NOMO-1 treated with dmso at 0.1 percent for 144 hours (cell line): Measurements from ENCODE around the gene ZBTB17.
"Not testable (repeated sequence)": the region's sequence is repeated elsewhere in the genome, so short reads cannot be mapped to it uniquely, and the experiment has no call there.

Experiments used
- DNase-seq: peaks from one replicate; lab custom pipeline; 2025; ENCODE audit not compliant: unreplicated experiment; lab: John Stamatoyannopoulos, UW

Gene ZBTB17

DNA sequence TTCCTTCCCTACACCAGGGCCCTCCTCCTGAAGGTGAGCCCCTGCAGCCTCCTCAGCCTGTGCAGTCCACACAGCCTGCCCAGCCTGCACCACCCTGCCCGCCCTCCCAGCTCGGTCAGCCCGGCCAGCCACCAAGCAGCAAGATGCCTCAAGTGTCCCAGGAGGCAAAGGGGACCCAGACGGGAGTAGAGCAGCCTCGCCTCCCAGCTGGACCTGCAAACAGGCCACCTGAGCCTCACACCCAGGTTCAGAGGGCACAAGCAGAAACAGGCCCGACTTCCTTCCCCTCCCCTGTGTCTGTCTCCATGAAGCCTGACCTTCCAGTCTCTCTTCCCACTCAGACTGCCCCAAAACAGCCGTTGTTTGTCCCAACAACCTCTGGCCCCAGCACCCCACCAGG, 38.8 kb downstream of the ZBTB17 start:
- no peak for DNase-seq

DNA sequence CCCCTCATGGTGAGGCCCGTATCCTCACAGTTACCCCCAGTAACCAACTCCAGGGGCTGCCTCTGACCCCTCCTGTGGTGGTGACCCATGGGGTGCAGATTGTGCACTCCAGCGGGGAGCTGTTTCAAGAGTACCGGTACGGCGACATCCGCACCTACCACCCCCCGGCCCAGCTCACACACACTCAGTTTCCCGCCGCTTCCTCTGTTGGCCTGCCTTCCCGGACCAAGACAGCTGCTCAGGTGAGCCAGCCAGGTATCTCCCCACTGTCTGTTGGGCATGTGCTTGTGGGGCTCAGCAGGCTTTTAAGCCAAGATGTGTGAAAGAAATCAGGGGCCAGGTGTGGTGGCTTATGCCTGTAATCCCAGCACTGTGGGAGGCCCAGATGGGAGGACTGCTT, 39.9 kb downstream of the ZBTB17 start:
- DNase-seq: no peak

- no peak for DNase-seq
Measured at GRCh38 chr1:15935056-15935950, 40.6 kb downstream of the ZBTB17 start.

DNA sequence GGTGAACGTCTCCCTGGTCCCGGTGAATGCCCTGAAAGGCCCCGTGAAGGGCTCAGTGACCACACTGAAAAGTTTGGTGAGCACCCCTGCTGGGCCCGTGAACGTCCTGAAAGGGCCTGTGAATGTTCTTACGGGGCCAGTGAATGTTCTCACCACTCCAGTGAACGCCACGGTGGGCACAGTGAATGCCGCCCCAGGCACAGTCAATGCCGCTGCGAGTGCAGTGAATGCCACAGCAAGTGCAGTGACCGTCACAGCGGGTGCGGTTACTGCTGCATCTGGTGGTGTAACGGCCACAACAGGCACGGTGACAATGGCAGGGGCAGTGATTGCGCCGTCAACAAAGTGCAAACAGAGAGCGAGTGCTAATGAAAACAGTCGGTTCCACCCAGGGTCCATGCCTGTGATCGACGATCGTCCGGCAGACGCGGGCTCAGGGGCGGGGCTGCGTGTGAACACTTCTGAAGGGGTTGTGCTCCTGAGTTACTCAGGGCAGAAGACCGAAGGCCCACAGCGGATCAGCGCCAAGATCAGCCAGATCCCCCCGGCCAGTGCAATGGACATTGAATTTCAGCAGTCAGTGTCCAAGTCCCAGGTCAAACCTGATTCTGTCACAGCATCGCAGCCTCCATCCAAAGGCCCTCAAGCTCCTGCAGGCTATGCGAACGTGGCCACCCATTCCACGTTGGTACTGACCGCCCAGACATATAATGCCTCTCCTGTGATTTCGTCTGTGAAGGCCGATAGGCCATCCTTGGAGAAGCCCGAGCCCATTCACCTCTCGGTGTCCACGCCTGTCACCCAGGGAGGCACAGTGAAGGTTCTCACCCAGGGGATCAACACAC, 41.5 kb downstream of the ZBTB17 start:
- no peak for DNase-seq

GRCh38 chr1:15933684-15934083, 42.2 kb downstream of the ZBTB17 start:
- no peak for DNase-seq

- no peak for DNase-seq
Measured at GRCh38 chr1:15932612-15933011, 43.3 kb downstream of the ZBTB17 start.

- no peak for DNase-seq
Measured at GRCh38 chr1:15931884-15932283, 44.0 kb downstream of the ZBTB17 start.

GRCh38 chr1:15931401-15931800, 44.5 kb downstream of the ZBTB17 start:
- no peak for DNase-seq

DNA sequence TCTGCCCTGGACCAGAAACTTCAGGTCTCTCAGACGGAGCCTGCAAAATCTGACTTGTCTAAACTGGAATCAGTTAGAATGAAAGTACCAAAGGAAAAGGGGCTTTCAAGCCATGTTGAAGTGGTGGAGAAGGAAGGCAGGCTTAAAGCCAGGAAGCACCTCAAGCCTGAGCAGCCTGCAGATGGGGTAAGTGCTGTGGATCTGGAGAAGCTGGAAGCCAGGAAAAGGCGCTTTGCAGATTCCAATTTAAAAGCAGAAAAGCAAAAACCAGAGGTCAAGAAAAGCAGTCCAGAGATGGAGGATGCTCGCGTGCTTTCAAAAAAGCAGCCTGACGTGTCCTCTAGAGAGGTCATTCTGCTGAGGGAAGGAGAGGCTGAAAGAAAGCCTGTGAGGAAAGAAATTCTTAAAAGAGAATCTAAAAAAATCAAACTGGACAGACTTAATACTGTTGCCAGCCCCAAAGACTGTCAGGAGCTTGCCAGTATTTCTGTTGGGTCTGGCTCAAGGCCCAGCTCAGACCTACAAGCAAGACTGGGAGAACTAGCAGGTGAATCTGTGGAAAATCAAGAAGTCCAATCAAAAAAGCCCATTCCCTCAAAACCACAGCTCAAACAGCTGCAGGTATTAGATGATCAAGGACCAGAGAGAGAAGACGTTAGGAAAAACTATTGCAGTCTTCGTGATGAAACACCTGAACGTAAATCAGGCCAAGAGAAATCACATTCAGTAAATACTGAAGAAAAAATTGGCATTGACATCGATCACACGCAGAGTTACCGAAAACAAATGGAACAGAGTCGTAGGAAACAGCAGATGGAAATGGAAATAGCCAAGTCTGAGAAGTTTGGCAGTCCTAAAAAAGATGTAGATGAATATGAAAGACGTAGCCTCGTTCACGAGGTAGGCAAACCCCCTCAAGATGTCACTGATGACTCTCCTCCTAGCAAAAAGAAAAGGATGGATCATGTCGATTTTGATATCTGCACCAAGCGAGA, 46.6 kb downstream of the ZBTB17 start:
- no peak for DNase-seq

- not testable (repeated sequence) for DNase-seq
Measured at GRCh38 chr1:15926448-15926847, 49.5 kb downstream of the ZBTB17 start.

GRCh38 chr1:15923241-15923640, 52.7 kb downstream of the ZBTB17 start:
- no peak for DNase-seq

DNA sequence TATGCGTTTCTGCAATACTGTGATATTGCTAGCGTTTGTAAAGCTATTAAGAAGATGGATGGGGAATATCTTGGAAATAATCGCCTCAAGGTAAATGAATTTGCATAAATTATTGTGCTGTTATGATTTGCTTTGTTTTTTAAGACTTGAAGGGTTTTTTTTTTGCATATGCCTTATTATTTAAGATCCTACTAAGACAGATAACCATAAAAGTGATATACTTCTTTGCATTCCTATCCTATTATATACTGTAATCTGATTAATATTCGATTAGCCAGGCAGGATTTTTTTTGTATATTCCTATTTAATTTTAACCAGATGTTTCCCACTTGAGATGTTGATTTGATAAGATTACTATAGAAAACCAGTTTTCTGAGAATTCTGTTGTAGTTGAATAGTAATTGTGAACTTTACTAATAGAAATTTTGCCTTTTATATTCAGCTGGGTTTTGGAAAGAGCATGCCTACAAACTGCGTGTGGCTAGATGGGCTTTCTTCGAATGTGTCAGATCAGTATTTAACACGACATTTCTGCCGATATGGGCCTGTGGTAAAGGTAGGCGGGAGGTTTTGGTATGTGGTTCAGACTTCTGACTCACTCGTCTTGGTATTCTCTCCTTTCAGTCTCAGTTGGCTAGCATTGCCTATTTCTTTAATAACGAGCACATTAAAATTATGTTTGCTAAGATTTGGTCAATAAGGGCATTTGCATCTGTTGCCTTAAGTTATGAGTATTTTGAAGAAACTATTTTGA, 56.8 kb downstream of the ZBTB17 start:
- no peak for DNase-seq

- no peak for DNase-seq
Measured at GRCh38 chr1:15916916-15917315, 59.0 kb downstream of the ZBTB17 start.

- no peak for DNase-seq
Measured at GRCh38 chr1:15916417-15916816, 59.5 kb downstream of the ZBTB17 start.

DNA sequence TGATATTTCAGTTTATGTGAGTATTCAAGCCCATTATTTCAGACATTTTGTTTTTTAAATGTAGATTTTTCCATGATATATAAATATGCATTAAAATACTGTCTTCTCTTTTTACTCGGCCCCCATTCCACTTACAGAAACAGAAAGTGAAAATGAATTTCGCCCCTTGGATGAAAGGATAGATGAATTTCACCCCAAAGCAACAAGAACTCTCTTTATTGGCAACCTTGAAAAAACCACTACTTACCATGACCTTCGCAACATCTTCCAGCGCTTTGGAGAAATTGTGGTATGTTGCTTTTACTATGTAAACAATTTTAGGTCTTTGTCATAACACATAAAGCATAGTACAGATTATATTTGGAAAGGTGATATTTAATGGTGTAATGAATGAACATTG, 59.9 kb downstream of the ZBTB17 start:
- DNase-seq: no peak

- not testable (repeated sequence) for DNase-seq
Measured at GRCh38 chr1:15913607-15914006, 62.3 kb downstream of the ZBTB17 start.

GRCh38 chr1:15911927-15912326, 64.0 kb downstream of the ZBTB17 start:
- no peak for DNase-seq

GRCh38 chr1:15911141-15911540, 64.8 kb downstream of the ZBTB17 start:
- no peak for DNase-seq

- DNase-seq: no peak
Measured at GRCh38 chr1:15908597-15908996, 67.3 kb downstream of the ZBTB17 start.

DNA sequence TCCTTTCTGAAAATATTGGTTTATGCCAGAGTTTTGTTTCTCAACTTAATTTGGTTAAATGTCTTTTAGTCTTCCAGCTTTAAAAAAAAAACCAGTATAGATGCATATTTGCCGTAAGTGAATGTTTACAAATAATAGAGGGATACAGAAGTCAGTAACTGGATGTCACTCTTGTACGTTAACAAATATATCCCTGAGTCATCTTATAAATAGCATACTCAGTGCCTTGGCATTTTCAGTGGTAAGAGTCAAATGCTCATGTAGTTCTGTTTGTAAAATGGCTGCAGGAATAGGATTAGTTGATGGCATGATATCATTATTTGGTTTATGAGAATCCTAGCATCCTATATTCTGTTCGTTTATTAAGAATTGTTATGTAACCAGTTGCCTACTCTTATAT, 73.0 kb downstream of the ZBTB17 start:
- no peak for DNase-seq
